Umbilical cord (tissue), 2 donors: ENCODE measurements around the gene ADORA2B. TPM values are rescaled to one million over a fixed set of nuclear protein-coding genes. Genes with fewer than 3 reads are reported as not detected.
"Not testable (repeated sequence)": the region's sequence is repeated elsewhere in the genome, so short reads cannot be mapped to it uniquely, and the experiment has no call there.

ENCODE experiments used
- DNase-seq: peaks from one replicate; pipeline ENCODE4 v3.0.0-alpha.2; 2015; ENCODE audit warnings: low spot score
- total RNA-seq: library from RNA; depleted of rRNA; stranded (reverse); fragments of >200 nt; gene quantifications from one replicate; pipeline ENCODE4 v1.2.3, GENCODE V29; 2014; ENCODE audit warnings: low replicate concordance; ENCODE audit not compliant: insufficient read depth

The ADORA2B gene
- total RNA-seq, 1 donor from 2014 or later, result 13.5 TPM

DNA sequence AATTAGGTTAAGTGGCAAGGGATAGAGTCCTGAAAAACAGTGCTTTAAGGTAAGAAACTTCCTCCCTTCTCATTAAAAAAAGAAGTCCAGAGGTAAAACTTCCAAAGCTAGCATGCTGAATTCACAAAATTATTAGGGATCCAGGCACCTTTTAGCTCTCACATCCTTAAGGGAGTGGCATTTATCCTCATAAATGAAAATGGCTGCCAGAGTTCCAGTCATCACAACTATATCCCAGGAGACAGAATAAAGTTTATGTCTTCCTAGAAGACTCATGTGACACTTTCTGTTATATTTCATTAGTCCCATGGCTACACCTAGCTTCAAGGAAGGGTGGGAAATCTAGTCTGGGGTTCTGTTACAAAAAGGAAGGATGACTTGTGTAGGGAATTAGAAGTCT lies 23.3 kb upstream of the ADORA2B start:
- no peak for DNase-seq

DNA sequence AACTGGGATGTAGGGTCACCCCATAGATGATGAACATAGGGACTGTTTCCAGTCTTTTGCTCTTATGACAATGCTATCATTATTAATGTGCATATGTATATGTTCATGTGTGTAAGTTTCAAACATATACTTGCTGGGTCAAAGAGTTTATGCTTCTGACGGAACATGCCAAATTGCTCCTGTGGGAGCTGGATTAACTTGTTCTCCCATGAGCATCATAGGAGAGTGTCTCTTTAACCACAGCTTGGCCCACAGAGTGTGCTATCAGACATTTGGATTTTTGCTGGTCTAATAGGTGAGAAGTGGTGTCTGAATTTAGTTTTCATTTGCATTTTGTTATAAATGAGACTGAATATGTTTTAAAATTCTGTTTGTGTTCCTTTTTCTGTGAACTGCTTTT lies 22.3 kb upstream of the ADORA2B start:
- DNase-seq, result no peak

DNA sequence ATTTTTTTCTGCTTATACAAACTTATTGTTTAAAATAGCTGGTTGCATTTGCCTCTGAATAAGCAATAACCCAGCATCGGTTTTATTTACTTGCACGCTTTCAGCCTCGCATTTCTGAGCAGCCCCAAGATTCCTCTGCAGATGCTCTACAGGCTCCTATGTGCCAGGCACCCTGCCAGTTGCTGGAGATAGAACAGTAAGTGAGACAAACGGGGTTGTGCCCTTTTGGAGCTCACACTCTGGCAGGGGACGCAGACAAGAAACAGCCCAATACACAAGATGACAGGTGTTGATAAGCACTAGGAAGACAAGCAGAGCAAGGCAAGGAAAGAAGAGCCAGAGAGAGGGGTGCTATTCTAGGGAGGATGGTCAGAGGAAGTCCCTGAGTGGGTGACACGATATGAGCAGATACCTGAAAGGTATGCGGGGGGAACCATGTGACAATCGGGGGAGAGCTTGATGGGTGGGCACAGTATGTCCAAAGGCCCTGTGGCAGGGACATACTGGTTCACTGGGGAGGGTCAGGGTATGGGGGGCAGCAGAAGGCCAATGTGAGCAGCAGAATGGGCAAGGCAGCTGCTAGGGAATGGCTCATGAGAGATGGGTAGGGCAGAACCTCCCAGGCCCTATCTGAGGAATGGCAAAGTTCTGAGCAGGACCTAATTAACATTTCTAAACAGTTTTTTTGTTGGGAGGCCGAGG lies 18.7 kb upstream of the ADORA2B start:
- peak; percentile 72 for DNase-seq

DNA sequence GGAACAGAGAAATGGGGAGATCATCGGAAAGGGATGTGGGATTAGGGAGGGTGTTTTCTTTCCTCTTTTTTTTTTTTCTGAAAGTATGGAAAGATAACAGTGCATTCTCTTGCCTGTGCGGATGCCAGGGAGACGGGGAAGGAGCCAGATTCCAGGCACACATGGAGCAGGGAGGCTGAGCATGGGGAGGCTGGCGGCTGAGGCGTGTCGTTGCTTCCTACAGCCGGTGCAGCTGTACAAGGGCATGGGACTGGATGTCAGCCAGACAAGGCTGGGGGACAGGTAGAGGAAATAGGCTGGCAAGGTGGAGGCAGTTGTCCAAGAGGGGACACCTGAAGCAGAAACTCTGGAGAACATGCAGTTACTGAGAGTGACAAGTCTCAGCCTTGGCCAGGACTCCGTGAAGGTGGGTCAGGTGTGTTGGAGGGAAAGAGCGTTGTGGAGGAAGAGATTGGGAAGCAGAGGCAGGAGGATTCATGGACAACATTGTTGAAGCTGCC lies 16.6 kb upstream of the ADORA2B start:
- no peak for DNase-seq

DNA sequence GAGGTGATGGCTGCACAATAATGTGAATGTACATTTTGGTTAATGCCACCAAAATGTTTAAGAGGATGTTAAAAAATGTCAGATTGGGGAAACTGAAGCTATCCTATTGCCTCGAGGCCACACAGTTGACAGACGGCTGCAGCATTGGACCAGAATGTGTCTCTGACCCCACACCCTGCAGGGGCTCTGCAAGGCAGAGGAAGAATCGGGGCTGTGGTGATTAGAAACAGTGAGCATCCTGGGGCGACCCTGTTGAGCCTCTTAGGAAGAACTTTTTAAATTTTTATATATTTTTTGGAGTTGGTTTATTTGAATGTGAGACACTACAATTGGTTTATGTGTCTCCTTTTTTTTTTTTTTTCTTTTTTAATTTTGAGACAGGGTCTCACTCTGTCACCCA lies 15.0 kb upstream of the ADORA2B start:
- no peak for DNase-seq

DNA sequence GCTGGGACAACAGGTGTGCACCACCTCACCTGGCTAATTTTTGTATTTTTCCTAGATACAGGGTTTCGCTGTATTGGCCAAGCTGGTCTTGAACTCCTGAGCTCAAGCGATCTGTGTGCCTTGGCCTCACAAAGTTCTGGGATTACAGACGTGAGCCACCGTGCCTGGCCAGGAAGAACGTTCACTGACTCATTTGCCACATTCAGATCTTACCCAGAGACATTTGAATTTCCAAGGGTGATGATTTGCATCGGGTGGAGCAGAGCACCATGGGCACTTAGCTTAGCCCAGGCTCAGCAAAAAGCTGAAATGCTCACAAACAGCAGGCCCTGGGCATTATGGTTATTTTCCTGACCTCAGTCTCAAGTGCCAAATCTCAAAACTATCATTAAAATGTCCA lies 14.5 kb upstream of the ADORA2B start:
- DNase-seq, result no peak

DNA sequence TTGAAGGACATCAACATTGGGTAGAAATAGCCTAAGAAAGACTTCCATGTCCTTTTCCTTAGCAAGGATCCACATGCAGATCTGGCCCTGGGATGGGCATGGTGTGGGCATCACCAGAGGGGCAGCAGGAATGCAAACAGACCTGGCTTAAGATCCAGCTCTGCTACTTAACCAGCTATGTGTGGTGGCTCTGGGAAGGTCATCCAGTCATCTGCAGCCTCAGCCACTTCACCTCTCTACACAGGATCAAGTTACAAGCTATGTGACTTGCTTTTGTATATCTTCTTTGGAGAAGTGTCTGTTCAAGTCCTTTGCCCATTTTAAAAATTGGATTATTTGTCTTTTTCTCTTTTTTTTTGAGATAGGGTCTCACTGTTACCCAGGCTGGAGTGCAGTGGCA lies 13.5 kb upstream of the ADORA2B start:
- no peak for DNase-seq

DNA sequence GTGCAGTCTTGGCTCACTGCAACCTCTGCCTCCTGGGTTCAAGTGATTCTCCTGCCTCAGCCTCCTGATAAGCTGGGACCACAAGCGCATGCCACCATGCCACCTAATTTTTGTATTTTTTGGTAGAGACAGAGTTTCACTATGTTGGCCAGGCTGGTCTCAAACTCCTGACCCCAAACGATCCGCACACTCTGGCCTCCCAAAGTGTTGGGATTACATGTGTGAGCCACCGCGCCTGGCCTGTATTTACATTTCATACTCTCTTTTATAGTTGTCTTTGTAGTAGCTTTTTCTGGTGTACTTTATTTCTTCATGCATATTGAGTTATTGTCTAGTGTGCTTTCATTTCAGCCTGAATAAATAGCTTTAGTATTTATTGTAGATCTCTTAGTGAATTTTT lies 10.1 kb upstream of the ADORA2B start:
- no peak for DNase-seq

DNA sequence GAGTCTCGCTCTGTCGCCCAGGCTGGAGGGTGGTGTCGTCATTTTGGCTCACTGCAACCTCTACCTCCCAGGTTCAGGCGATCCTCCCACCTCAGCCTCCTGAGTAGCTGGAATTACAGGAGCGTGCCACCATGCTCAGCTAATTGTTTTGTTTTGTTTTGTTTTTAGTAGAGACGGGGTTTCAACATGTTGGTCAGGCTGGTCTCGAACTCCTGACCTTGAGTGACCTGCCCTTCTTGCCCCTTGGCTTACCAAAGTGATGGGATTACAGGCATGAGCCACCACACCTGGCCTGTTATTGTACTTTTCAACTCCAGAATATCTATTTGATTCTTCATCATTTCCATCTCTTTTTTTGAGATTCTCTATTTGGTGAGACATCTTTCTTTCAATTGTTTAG lies 9.0 kb upstream of the ADORA2B start:
- DNase-seq, result no peak

DNA sequence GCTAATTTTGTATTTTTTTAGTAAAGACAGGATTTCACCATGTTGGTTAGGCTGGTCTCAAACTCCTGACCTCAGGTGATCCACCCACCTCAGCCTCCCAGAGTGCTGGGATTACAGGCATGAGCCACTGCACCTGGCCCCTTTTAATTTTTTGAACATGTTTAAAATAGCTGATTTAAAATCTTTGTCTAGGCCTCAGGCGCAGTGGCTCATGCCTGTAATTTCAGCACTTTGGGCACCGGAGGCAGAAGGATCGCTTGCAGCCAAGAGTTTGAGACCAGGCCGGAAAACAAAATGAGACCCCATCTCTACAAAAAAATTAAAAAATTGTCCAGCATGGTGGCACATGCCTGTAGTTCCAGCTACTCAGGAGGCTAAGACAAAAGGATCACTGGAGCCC lies 8.4 kb upstream of the ADORA2B start:
- not testable (repeated sequence) for DNase-seq

DNA sequence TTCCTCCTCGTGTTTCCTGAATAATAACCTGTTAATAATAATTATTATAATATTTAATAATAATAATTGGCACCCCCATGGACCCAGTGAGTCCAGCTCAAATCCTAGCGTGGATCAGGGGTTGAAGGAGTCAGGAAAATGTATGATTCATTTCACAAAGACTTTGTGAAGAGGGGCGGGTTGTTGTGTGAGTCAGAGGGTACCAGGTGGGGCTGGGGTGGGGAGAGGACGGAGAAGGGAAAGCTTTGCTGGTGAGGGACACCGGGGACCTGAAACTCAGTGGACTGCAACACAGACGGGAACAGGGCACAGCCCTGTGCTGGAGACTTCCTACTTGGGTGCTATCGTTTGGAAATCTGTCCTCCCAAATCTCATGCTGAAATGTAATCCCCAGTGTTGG lies 3.1 kb upstream of the ADORA2B start:
- DNase-seq, result no peak

DNA sequence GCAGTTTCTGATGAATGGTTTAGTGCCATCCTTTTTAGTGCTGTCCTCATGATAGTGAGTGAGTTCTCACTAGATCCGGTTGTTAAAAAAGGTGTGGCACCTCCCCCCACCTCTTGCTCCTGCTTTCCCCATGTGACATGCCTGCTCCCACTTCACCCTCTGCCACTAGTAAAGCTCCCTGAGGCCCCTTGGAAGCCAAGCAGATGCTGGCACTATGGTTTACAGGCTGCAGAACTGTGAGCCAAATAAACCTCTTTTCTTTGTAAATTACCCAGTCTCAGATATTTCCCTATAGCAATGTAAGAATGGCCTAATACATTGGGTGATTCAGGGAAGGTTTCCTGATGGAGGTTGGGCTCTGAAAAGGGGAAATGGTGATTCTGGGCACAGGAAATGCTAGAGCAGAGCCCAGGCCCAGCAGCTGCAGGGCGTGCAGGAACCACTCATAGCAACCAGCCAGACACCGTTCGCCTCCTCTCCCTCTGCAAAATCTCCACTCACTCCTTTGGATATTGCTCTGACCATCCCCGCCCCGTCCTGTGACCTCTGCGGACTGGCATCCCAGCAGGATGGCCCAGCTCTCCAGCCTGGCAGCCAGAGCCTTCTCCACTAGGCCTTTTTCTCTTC lies 2.6 kb upstream of the ADORA2B start:
- no peak for DNase-seq

DNA sequence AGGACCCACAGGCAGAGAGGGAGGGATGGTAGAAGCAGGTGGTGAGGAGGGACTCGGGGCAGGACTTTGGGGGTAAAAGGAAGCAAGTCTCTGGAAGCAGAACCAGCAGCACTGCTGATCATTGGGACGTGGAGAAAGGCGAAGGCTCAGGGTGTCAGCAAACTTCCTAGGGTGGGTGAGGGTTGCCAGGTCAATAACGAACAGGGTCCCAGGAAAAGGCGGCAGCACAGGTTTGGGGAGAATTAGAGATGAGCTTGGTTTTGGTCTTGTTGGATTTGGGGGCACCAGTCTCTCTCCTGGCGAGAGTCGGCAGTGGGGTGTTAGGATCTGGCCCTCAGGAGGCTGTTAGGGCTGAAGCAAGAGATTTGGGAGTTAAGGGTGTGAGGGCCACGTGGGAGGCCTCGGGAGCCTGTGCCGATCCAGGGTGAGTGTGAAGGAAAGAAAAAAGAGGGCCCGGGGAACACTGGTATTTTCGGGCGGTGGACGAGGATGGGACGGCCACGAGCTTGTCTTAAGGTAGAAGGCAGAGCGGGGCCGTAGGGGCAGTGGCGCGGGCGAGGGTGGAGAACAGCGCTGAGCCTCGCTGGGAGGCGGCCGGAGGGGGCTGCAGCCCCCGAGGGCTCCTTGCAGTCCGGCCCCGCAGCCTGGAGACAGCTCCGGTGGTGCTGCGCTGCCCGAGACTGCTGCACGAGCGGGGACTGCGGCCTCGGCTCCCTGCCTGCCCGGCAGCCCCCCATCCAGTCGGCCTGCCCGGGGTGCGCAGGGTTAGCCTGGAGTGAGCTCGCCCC lies 765 bp upstream of the ADORA2B start:
- DNase-seq, result no peak

DNA sequence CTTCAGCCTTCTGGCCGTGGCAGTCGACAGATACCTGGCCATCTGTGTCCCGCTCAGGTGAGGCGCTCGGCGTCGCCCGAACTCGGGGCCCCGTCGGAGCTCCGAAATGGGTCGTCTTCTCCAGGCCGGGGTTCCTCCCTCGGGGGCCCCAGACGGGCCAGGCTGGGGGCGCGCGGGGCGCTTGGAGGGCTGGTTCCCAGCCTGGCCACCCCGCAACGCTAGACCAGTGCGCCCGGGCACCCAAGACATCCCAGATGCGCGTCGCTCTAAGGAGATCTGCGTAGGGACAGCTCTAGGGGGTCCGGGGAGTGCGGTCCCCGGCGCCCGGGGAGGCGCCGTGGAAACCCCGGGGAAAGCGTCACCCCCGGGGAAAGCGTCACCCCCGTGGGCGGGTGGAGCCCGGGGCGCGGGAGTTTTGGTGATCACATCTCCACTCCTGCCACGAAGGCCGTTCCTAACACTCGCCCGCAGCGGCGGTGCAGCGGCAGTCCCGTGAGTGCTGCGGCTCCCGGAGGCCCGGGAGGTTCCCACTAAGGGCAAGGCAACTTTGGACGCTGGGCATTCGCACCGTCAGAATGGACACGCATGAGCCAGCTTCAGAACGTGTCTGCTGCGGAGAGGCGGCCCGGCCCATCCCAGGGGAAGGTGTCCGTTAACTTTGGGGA lies 729 bp downstream of the ADORA2B start:
- DNase-seq, result no peak

DNA sequence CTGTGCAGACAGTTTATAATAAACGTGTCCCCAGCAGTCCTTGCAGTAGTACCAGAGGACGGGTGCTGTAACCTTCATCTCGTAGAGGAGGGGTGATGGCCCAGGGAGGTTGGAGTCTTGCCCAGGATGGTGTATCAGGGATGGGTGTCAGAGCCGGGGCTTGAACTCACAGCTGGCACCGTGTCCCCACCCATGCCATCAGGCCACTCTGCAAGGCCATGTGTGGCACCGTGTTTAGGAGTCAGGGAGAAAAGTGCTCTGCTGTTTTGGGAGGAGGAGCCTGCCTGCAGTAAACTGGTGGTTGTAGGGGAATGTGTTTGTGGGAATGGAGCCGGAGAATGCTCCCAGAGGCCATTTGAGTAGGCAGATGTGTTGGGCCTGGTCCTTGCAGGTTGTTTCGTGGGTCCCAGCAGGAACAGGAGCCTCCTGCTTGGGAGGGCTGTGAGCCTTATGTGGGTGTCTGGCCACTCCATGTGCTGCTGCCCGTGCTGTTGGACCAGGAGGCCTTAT lies 1.7 kb downstream of the ADORA2B start:
- no peak for DNase-seq

DNA sequence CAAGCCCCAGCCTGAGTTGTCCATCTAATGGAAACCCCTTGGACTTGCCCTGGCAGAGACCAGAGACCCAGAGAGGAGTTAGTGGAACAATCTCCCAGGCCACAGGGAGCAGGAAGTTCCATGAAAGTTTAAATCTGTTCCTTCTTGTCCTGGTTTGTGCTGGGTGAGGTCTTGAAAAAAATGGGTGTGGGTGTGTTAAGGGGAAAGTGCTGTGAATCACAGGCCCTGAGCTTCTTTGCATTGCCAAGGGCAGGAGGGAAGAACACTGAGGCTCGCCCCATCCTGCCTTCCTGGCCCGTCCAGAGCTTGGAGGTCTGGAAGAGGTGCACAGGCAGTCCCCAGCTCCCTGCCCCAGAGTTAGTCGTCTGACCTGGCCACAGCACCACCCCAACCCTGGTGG lies 2.3 kb downstream of the ADORA2B start:
- peak; percentile 42 for DNase-seq

DNA sequence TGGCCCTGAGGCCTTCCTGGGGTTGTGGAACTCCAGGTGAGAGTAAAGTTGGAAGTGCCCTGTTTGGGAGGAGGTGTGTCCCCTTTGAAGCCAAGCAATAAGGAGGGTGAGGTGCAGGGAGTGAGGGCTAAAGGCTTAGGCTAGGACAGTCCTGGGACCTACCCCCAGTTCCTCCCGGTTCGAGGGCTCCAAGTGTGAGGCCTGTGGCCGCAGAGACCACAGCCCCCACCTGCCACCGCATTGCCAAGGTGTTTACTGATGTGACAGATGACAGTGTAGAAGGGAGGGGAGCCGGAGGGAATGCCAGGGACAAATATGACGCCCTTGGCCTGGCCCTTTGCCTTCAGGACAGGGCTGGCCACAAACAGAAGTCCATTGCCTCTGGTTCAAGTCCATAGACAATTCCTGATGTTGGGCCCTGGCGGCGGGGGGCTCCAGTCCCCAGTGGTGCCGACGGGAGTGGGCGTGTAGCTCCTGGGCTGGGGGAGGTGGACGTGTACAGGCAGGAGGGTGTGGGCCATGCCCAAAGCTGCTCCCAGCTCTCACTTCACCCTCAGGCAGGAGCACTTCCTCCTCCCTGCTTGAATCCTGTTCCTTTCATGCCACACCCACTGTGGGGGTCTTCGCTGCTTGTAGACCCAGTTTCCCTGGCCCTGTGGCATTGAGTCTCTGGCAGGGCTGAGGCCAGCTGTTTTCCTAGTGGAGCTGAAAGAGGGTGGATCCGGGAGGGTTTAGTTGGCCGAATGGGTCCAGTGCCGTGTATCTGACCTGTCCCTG lies 3.2 kb downstream of the ADORA2B start:
- DNase-seq, result no peak

DNA sequence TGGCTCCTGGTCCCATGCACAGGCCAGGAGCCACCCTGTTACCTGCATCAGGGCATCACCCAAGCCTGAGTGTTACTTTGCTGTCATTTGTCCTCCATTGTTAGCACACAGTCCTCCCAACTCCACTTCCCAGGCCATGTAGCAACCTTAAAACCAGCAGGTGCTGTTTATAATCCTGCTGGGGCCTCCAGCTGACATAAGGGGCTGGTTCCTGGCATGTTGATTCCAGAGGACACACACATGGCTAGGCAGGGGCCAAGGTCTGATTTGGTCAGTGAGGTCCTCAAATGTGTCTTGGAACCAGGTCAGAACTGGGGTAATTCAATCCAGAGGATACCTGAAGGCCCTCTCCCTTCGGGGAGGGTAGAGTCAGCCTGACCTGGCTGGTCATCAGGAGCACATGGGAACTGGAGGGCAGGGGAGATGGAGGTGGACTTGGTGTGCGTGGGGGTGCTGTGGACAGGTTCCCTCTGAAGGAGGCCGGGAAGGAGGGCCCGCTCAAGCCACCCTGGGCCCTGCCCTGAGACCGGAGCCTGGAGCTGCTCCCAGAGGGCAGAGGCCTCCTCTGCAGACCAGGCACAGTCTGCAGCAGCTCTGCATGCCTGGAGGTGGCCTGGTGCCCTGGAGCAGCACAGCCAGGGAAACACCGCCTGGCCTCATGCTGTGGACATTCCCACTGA lies 6.6 kb downstream of the ADORA2B start:
- DNase-seq, result no peak

DNA sequence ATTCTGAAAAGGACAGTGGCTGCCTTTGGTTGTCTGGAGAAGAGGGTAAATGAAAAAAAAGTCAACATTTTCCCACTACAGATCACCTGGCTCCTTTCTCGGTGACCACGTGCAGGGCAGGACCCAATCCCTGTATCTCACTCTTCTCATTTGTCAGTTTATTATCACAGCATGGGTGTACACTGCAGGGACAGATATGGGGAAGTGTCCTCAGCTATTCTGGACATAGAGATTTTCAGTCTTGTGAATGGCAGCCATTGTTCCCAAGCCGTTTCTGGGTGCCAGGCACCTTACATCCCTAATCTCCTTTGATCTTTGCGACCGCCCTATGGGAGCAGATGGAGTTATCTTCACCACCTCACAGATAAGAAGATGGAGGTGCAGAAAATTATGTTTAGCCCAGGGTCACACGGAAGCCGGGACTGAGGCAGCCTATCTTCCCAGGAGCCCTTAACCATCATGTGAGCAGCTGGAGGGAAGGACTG lies 7.2 kb downstream of the ADORA2B start:
- DNase-seq, result no peak
